GM19468 (cell line): ENCODE measurements around the gene ANXA6.

Experiments
- ATAC-seq: cut with Tn5 transposase; IDR thresholded peaks from one replicate; pipeline ENCODE4 v1.9.1; 2021; ENCODE audit warnings: mild to moderate bottlenecking, moderate library complexity, moderate number of reproducible peaks; ENCODE audit not compliant: unreplicated experiment; ENCODE audit errors: extremely low read depth

The ANXA6 gene

DNA sequence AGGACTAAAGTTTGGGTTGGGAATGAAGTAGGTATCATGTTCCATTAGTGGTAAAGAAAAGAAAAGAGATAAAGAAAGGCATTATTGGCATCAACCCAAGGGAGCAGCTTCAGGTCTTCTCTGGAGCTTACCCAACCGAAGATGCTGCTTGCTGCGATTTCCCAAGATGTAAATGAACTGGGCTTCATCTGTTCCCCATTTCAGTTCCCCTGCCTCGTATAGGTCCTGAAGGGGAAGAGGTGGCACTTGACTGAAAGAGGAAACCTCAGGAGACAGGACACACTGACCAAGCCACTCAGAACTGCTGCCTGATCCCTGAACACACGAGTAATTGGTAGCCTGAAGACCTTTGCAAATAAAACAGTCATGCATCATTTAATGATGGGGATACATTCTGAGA is 24.6 kb downstream of the ANXA6 start:
- ATAC-seq: no peak

GRCh38 chr5:151130922-151131891 is 26.4 kb downstream of the ANXA6 start:
- no peak for ATAC-seq

- no peak for ATAC-seq
Measured at GRCh38 chr5:151130235-151130921, 27.2 kb downstream of the ANXA6 start.

- ATAC-seq: no peak
Measured at GRCh38 chr5:151128817-151129216, 28.8 kb downstream of the ANXA6 start.

DNA sequence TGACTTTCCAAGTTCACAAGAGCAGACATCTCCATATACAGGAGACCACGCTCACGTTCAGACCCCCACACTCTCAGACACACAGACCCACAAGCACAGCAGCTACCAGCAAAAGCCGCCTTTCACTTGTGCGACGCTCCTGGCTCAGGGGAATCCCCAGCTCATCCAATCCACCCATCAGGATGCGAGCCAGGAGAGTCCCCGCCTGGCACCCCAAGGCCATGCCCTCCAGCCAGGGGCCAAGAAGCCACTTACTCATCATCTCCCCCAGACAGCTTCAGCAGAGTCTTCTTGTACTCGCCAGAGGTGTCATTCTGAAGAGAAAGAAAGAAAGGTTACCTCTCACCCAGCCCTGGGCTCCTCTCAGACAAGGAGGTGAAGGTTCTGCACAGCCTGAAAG is 29.7 kb downstream of the ANXA6 start:
- no peak for ATAC-seq

DNA sequence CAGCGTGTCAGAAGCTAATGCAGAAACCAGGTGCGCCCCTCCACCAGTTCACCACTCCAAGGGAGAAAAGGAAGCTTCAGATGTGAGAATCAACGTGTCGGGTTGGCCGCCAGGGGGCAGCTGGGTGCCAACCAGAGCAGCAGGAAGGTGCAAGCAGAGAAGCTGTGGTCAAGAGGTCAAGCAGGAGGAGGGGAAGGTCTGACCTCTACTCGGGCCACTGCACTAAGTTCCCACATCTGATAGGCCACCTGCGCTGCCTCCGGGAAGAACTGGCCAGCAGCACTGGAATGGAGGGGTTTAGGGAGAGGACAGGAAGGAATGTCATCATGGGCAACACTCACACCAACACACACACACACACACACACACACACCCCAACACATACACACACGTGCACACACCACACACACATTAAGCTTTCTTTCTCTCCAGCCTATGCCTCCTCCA is 31.4 kb downstream of the ANXA6 start:
- ATAC-seq: peak; percentile 14

DNA sequence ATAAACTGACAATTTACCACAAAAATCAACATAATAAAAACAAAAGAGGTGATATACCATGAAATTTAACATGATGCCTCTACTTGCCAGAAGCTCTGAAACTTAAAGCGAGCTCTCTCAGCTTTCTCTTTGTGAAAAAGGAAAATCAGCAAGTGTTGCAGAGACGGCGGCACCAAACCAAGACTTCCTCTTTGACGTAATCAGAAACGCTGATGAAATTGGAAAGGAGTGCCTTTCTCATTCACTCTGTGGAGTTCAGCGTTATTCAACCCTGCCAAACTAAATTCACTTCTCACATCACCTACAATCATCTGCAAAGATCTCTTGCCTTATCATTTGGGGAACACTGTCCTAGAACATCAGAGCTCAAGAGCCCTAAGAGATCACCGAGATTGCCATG is 32.2 kb downstream of the ANXA6 start:
- no peak for ATAC-seq

GRCh38 chr5:151123897-151124751 is 33.5 kb downstream of the ANXA6 start:
- ATAC-seq: peak; percentile 79

DNA sequence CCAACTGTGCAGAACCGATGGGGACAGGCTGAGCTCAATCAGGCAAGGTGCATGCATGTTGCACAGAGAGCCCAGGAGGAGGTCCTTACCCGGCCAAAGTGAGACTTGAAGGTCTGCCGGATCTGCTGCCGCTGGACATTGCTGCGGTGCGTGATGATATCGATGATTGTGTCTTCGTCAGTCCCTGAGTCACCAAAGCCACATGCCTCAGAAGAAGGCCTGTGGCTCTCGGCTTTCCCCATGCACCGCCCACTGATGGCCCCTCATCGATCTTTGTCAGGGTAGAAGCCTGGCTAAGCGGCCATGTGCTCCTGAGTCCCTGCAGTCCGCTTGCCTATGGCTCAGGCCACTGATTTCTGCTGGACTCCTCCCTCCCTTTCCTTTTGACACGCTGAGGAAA is 34.8 kb downstream of the ANXA6 start:
- no peak for ATAC-seq

- ATAC-seq: no peak
Measured at GRCh38 chr5:151121665-151122064, 35.9 kb downstream of the ANXA6 start.

DNA sequence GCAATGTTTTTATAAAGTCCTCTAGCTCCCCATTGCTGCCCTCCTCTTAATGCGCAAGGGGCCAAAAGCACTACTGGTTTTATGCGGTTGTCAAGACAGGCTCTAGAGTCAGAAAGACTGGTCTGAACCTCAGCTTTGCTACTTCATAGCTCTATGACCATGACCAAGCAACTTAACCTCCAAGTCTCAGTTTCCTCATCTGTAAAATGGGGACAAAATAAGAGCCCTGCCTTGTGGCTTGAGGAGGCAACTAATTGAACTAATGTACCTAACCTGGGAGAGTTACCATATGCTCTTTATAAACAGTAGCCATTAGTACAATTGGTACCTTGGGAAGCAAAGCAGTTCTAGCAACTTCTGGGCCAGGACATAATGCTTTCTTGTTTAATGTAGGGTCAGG is 36.5 kb downstream of the ANXA6 start:
- ATAC-seq: no peak

- ATAC-seq: no peak
Measured at GRCh38 chr5:151118913-151119575, 38.5 kb downstream of the ANXA6 start.

DNA sequence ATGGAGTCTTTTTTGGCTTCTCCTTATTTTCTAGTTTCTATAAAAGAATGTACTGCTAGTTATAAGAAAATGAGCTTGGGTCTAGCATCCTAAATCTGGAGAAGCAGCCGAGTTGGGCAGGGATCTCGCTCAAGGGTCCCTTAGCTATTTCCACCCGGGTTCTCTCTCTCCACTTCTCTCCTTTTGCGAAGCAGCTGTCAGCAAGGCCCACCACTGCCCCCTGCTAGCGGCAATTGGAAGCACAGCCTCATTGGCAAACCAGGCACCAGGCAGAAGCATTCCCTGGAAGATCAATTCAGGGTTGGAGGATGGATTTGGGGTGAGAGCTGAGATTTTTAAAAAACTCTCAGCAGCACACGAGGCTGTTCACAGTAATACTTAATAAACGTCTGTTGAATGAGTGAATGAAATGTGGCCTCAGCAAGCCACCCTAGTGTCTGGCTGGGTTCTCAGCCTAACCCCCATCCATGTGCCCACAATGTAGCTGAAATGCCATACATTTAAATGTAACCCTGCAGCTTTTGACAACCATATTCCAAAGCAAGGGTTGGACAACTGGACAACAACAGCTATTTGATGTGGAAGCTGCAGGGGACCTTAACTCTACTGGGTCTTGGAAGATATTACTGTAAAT is 42.2 kb downstream of the ANXA6 start:
- no peak for ATAC-seq

DNA sequence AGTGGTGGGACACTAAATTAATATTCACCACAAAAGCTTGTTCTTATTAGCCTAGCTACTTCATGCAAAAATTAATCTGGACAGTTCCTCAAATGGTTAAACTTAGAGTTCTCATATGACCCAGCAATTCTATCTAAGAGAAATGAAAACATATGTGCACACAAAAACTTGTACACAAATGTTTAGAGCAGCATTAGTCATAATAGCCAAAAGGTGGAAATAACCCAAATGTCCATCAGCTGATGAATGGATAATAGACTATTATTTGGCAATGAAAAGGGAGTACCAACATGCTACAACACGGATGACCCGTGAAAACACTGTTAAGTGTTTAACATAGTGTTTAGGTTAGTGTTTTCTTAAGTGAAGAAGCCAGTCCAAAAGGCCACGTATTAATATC is 43.9 kb downstream of the ANXA6 start:
- ATAC-seq: no peak

GRCh38 chr5:151110992-151111391 is 46.6 kb downstream of the ANXA6 start:
- no peak for ATAC-seq

DNA sequence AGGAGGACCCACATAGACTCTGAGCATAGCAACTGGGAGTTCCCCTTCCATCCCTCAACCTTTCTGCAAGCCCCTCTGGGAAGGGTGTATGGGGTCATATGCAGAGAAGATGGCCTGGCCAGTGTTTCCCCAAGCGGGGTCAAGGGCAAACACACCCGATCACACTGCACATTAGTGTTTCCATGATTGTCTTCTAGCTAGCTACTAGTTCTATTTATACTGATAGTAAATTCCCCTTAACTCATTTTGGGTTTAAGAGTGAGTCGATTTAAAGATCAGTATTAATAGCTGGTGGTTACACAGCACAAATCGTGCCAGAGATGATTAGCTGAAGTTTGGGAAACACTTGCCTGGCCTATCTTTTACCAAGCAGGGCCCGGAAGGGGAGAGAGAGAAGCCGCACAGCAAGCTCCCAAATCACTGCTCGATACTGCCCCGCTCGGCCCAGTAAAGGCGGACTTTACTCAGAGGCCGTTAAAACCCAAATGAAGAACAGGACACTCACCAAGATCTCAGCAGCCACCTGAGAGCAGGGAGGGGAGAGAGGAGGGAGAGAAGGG is 47.4 kb downstream of the ANXA6 start:
- no peak for ATAC-seq

- no peak for ATAC-seq
Measured at GRCh38 chr5:151108566-151108965, 49.0 kb downstream of the ANXA6 start.

DNA sequence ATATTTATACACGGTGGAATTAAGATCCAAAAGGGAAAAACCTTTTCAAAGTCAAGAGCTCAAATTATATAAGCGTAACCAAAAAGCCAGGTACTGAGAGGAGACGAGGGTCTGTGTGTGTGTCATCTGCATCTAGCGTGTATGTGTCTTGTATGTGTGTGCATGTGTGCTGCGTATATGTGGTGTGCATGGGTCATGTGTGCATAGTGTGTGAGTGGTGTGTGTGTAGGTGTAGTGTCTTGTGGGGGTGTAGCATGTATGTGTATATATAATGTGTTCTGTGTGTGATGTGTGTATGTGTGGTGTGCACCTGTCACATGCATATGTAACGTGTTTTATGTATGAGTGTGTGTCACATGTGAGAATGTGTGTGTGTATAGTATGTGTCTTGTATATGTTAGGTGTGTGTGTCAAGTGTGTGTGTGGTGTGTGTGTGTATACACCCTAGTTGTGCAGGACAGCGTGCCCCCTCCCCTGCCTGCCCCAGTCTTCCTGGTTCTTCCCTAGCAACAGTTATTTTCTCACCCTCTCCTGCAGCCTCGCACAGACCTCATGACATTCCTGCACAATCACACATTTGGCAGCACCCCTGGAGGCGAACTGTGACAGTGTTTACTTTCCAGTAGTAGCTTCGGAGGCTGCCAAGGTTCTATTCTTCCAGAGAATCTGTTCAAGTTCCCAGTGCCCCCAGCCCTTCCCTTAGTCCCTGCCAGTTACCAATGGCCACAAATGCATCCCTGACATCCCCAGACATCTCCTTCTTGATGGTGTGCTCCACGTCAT is 49.6 kb downstream of the ANXA6 start:
- ATAC-seq: no peak
